GM23338 (cell line): Measurements from ENCODE around the gene C5AR1. TPM values are rescaled to one million over a fixed set of nuclear protein-coding genes. Genes with fewer than 3 reads are reported as not detected.

Experiments
- ATAC-seq: fragments of 200-7000 bp; cut with Tn5 transposase; 3 replicates; pipeline ENCODE4 v1.9.1; 2020
- DNase-seq: peaks from one replicate; pipeline ENCODE4 v3.0.0-alpha.2; 2015; ENCODE audit warnings: low spot score
- H2AFZ ChIP-seq: fragments of 200-600 bp; sonication (generic); 2 replicates; pipeline ENCODE4 v1.8.0; 2016; ENCODE audit warnings: antibody characterized with exemption, mild to moderate bottlenecking, moderate library complexity
- H3F3A ChIP-seq: fragments of 200-600 bp; sonication (generic); replicated peaks from 2 replicates; pipeline ENCODE4 v1.8.0; 2017; ENCODE audit warnings: antibody characterized with exemption, mixed run types, low read depth
- H3K27ac ChIP-seq: fragments of 200-600 bp; sonication (generic); 2 replicates; pipeline ENCODE4 v1.6.1; 2016; ENCODE audit warnings: low read depth
- H3K27me3 ChIP-seq: fragments of 200-600 bp; sonication (generic); 2 replicates; pipeline ENCODE4 v1.8.0; 2016; ENCODE audit warnings: mild to moderate bottlenecking, mixed run types, moderate library complexity; ENCODE audit not compliant: insufficient read depth
- H3K36me3 ChIP-seq: fragments of 200-600 bp; sonication (generic); 2 replicates; pipeline ENCODE4 v1.8.0; 2016; ENCODE audit warnings: mild to moderate bottlenecking; ENCODE audit not compliant: insufficient read depth
- H3K4me1 ChIP-seq: fragments of 200-600 bp; sonication (generic); 2 replicates; pipeline ENCODE4 v1.8.0; 2016; ENCODE audit warnings: mild to moderate bottlenecking, moderate library complexity; ENCODE audit not compliant: insufficient read depth
- H3K4me2 ChIP-seq: fragments of 200-600 bp; sonication (generic); 2 replicates; pipeline ENCODE4 v1.7.1; 2017; ENCODE audit warnings: mixed run types
- H3K4me3 ChIP-seq: fragments of 200-600 bp; sonication (generic); 2 replicates; pipeline ENCODE4 v1.6.1; 2016; ENCODE audit warnings: mixed run types
- H3K79me2 ChIP-seq: fragments of 200-600 bp; sonication (generic); replicated peaks from 2 replicates; pipeline ENCODE4 v1.8.0; 2017; ENCODE audit warnings: mild to moderate bottlenecking; ENCODE audit not compliant: insufficient read depth
- H3K9me2 ChIP-seq: fragments of 200-600 bp; sonication (generic); 2 replicates; pipeline ENCODE4 v1.8.0; 2017; ENCODE audit not compliant: insufficient read depth
- H4K20me1 ChIP-seq: fragments of 200-600 bp; sonication (generic); replicated peaks from 2 replicates; pipeline ENCODE4 v1.8.0; 2017; ENCODE audit warnings: mild to moderate bottlenecking; ENCODE audit not compliant: insufficient read depth
- H3K27ac Mint-ChIP-seq: 2 replicates; pipeline ENCODE4 v1.8.0; 2020; ENCODE audit warnings: inconsistent platforms, mild to moderate bottlenecking, moderate library complexity, mixed read lengths
- H3K27me3 Mint-ChIP-seq: 3 replicates; pipeline ENCODE4 v1.8.0; 2022; ENCODE audit warnings: low read depth, mild to moderate bottlenecking, moderate library complexity, mixed read lengths, inconsistent platforms; ENCODE audit not compliant: insufficient read depth, poor library complexity
- H3K36me3 Mint-ChIP-seq: 3 replicates; pipeline ENCODE4 v1.8.0; 2021; ENCODE audit warnings: low read depth, mild to moderate bottlenecking, inconsistent platforms, moderate library complexity, mixed read lengths
- H3K4me1 Mint-ChIP-seq: 3 replicates; pipeline ENCODE4 v1.8.0; 2020; ENCODE audit warnings: mild to moderate bottlenecking, inconsistent platforms, mixed read lengths
- H3K4me3 Mint-ChIP-seq: 3 replicates; pipeline ENCODE4 v1.8.0; 2021; ENCODE audit warnings: moderate library complexity, mild to moderate bottlenecking, inconsistent platforms, mixed read lengths
- H3K9me3 Mint-ChIP-seq: 3 replicates; pipeline ENCODE4 v1.8.0; 2020; ENCODE audit warnings: moderate library complexity, mild to moderate bottlenecking, inconsistent platforms, mixed read lengths
- EZH2phosphoT487 ChIP-seq: fragments of 200-600 bp; sonication (generic); IDR thresholded peaks from one replicate; pipeline ENCODE4 v1.8.1; 2018; ENCODE audit warnings: antibody characterized with exemption; ENCODE audit not compliant: unreplicated experiment
- NANOG ChIP-seq: IDR thresholded peaks from 2 replicates; pipeline ENCODE4 v1.6.1; 2016; ENCODE audit warnings: antibody characterized with exemption, borderline replicate concordance
- STAT1 ChIP-seq: IDR thresholded peaks from one replicate; pipeline ENCODE4 v1.6.1; 2016; ENCODE audit warnings: antibody characterized with exemption; ENCODE audit not compliant: unreplicated experiment
- ZNF462 ChIP-seq: fragments of 250-450 bp; sonication (Bioruptor Pico); IDR thresholded peaks from 2 replicates; pipeline ENCODE4 v1.5.0; 2020; ENCODE audit warnings: mild to moderate bottlenecking, moderate library complexity
- polyA plus RNA-seq: library from polyadenylated mRNA; unstranded; fragments of >200 nt; fragmentation: Nextera tagmentation; extraction: Ambion mirVana; gene quantifications from 2 replicates; pipeline ENCODE4 v1.2.1, GENCODE V29; 2016
- total RNA-seq: library from RNA; depleted of rRNA; stranded (reverse); fragments of >200 nt; shearing (Covaris generic); gene quantifications from 2 replicates; pipeline ENCODE4 v1.2.3, GENCODE V29; 2014

Gene C5AR1
- total and polyA plus RNA-seq, 2 experiments from 2014 or later, result 0.08 TPM; not detected in 1

GRCh38 chr19:47312366-47313006 is 2.8 kb downstream of the C5AR1 start (continued):
- TF ChIP-seq ZNF462 (CRISPR knock-in tag), result no peak

GRCh38 chr19:47313754-47314295 is 4.2 kb downstream of the C5AR1 start:
- no peak overlapping the region for H3K27ac ChIP-seq
- H3K36me3 Mint-ChIP-seq, result no peaks in the 10 kb centered on the region
- H3K4me1 Mint-ChIP-seq, result no peaks in the 10 kb centered on the region
- no peaks in the 10 kb centered on the region for H3F3A ChIP-seq
- H3K4me2 ChIP-seq, result no peak overlapping the region
- peaks cover 12% of the 10 kb centered on the region for H3K27me3 Mint-ChIP-seq
- no peaks in the 10 kb centered on the region for H3K36me3 ChIP-seq
- H2AFZ ChIP-seq, result no peak overlapping the region
- no peaks in the 10 kb centered on the region for H3K4me1 ChIP-seq
- no peaks in the 10 kb centered on the region for H3K79me2 ChIP-seq
- no peak overlapping the region for H3K4me3 Mint-ChIP-seq
- no peak for DNase-seq
- ATAC-seq, result no peak
- H3K9me3 Mint-ChIP-seq, result peaks cover 3% of the 10 kb centered on the region; the same call in 1 of the 3 replicates
- no peaks in the 10 kb centered on the region for H3K9me2 ChIP-seq
- no peak overlapping the region for H3K27ac Mint-ChIP-seq
- no peak overlapping the region for H3K4me3 ChIP-seq
- no peaks in the 10 kb centered on the region for H4K20me1 ChIP-seq
- H3K27me3 ChIP-seq, result no peaks in the 10 kb centered on the region
- TF ChIP-seq EZH2phosphoT487 (no peak), ZNF462 (CRISPR knock-in tag) (no peak), NANOG (no peak), STAT1 (no peak)
